Activated T-cell treated with anti-CD3 and anti-CD28 coated beads, Interleukin-2, amount 50 U/mL, for 24 hours (primary cell): ENCODE measurements around the gene MRPS15.
A peak's percentile ranks its signal among the peaks of the same experiment; 100 is the strongest.

Experiments used
- DNase-seq: peaks from one replicate; pipeline ENCODE4 v3.0.0-alpha.2; 2020
- H3K27ac Mint-ChIP-seq: 2 replicates; pipeline ENCODE4 v1.8.0; 2020; ENCODE audit warnings: mild to moderate bottlenecking, mixed read lengths
- H3K27me3 Mint-ChIP-seq: 2 replicates; pipeline ENCODE4 v1.8.0; 2020; ENCODE audit warnings: mixed read lengths
- H3K36me3 Mint-ChIP-seq: 2 replicates; pipeline ENCODE4 v1.8.0; 2020; ENCODE audit warnings: low read depth, mixed read lengths
- H3K4me1 Mint-ChIP-seq: 2 replicates; pipeline ENCODE4 v1.8.0; 2020; ENCODE audit warnings: low read depth, mixed read lengths
- H3K4me3 Mint-ChIP-seq: 2 replicates; pipeline ENCODE4 v1.8.0; 2020; ENCODE audit warnings: mild to moderate bottlenecking, moderate library complexity, mixed read lengths
- H3K9me3 Mint-ChIP-seq: 2 replicates; pipeline ENCODE4 v1.8.0; 2020; ENCODE audit warnings: mixed read lengths

MRPS15 gene

DNA sequence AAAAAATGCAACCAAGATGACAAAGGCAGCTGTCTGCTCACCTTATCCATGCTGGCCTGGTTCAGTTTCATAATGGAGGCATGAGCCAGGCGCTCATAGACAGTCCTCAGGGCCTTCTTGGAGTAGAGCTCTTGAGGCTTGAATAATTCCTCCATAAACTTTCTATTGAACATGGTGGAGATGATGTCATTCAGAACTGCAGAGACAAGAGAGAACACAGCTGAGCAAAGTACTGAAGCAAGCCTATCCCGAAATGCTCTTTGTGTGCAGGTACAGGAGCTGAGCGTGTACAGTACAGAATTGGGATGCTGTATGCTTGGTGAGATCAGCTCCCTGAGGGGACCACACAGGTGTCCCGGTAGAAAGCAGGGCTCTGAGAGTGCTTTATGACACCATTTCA is 25.5 kb downstream of the MRPS15 start:
- H3K27ac Mint-ChIP-seq, result no peak overlapping the region

DNA sequence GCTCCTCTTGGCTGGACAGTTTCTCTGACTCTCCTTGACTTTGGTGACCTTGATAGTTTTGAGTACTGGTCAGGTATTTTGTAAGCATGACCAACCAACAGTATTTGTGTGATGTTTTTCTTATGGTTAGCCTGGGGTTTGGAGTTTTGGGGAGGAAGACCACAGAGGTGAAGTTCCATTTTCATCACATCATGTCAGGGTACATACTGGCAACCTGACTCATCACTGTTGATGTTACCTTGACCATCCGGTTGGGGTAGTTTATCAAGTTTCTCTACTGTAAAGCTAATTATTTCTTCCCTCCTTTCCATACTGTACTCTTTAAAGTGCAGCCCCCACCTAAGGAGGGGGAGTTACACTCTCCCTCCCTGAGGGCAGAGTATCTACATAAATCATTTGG is 27.4 kb downstream of the MRPS15 start:
- Mint-ChIP-seq H3K4me1 (no peaks in the 10 kb centered on the region), H3K27ac (no peak overlapping the region), H3K36me3 (no peaks in the 10 kb centered on the region), H3K27me3 (no peaks in the 10 kb centered on the region), H3K4me3 (no peak overlapping the region), H3K9me3 (no peaks in the 10 kb centered on the region)
- DNase-seq, result no peak

More for the DNA sequence above, 25.5 kb downstream of the MRPS15 start:
- Mint-ChIP-seq H3K4me3 (no peak overlapping the region), H3K4me1 (no peaks in the 10 kb centered on the region), H3K9me3 (no peaks in the 10 kb centered on the region), H3K36me3 (no peaks in the 10 kb centered on the region), H3K27me3 (no peaks in the 10 kb centered on the region)
- DNase-seq, result no peak

DNA sequence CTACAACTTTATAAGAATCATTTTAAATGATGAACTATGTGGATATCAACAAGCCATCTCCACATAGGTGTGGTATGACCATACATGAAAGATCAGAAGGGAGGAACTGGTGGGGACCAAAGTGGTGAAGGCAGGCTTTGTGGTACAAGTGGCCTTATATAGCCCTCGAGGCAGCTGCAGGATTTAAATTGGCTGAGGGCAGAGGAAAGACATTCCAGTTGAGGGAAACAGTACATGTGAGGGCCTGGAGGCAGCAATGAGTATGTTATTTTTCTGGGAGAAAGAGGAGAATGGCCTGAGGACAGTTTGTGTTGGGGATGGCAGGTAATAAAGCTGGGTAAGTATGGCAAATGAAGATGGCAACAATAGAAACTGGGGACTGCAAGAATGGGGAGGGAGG is 31.1 kb downstream of the MRPS15 start:
- Mint-ChIP-seq H3K27me3 (no peaks in the 10 kb centered on the region), H3K4me3 (no peak overlapping the region), H3K4me1 (no peaks in the 10 kb centered on the region), H3K36me3 (no peaks in the 10 kb centered on the region), H3K27ac (no peak overlapping the region), H3K9me3 (no peaks in the 10 kb centered on the region)
- no peak for DNase-seq

DNA sequence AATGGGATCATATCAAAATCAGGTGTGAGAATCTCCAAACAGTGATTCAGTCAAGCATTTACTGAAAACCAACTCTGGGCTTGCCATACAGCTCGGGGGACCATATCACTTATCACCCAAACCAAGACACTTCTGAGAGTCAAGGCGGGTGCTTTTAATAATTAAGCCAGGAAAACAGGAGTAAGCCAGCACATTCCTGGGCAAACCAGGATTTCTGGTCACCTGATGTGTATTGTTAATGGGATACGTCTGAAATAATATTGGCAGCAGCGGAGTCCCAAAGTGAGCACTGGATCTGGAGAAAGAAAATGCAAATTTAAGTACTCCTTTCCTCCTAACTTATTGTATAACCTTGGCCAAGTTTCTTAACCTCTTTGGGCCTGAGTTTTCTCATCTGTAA is 31.6 kb downstream of the MRPS15 start:
- H3K4me3 Mint-ChIP-seq, result no peak overlapping the region
- H3K27me3 Mint-ChIP-seq, result no peaks in the 10 kb centered on the region
- H3K36me3 Mint-ChIP-seq, result no peaks in the 10 kb centered on the region
- H3K27ac Mint-ChIP-seq, result no peak overlapping the region
- no peaks in the 10 kb centered on the region for H3K9me3 Mint-ChIP-seq
- no peak for DNase-seq
- H3K4me1 Mint-ChIP-seq, result no peaks in the 10 kb centered on the region

GRCh38 chr1:36425791-36426190 is 38.4 kb downstream of the MRPS15 start:
- no peaks in the 10 kb centered on the region for H3K9me3 Mint-ChIP-seq
- no peak for DNase-seq
- H3K4me1 Mint-ChIP-seq, result peaks cover 13% of the 10 kb centered on the region
- no peaks in the 10 kb centered on the region for H3K27me3 Mint-ChIP-seq
- H3K36me3 Mint-ChIP-seq, result no peaks in the 10 kb centered on the region
- no peak overlapping the region for H3K4me3 Mint-ChIP-seq
- no peak overlapping the region for H3K27ac Mint-ChIP-seq

DNA sequence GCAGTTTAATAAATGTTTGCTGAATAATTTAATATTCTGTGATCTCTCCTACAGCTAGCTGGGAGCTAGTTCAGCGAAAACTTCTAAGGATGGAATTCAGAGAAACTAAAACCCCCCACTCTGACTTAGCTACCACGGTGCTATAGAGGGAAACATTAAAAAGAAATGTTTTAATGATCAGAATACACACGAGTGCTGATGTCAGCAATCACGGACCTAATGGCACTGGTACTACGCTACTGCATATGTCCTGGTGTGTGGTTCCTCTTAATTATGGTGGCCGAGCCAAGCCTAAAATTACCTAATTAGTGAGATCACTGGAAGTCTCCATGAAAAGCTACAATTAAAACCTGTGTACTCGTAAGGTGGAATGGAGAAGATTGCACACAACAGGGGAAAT is 42.5 kb downstream of the MRPS15 start:
- Mint-ChIP-seq H3K36me3 (no peaks in the 10 kb centered on the region), H3K27me3 (no peaks in the 10 kb centered on the region), H3K4me1 (peaks cover 21% of the 10 kb centered on the region), H3K9me3 (no peaks in the 10 kb centered on the region), H3K4me3 (no peak overlapping the region), H3K27ac (peak overlapping the region; percentile 93)
- DNase-seq, result no peak

DNA sequence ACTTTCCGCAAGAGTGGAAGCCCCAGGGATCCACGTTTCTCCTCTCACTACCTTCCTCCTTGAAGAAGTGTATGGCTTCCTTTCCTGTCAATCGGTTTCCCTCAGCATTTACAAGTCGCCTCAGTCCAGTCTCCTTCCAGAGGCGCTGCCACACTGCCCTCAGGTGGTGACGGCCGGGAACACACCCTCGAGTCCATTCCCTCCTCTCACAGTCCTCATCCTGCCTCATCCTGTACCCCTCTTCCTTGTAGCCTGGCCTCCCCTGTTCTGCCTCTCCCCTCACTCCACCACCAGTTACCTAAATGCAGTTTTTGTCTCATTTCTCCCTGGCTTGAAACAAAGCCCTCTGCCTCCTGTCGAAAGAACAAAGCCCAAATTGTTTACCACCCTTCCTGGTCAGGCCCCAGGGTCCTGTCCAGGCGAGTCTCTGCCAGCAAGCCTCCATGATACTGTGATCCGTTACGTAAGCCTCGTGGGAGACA is 43.3 kb downstream of the MRPS15 start:
- no peaks in the 10 kb centered on the region for H3K36me3 Mint-ChIP-seq

GRCh38 chr1:36420409-36420808 is 43.8 kb downstream of the MRPS15 start:
- Mint-ChIP-seq H3K27me3 (no peaks in the 10 kb centered on the region), H3K4me3 (no peak overlapping the region), H3K9me3 (no peaks in the 10 kb centered on the region), H3K4me1 (peaks cover 14% of the 10 kb centered on the region), H3K27ac (peak overlapping the region; percentile 93), H3K36me3 (no peaks in the 10 kb centered on the region)
- no peak for DNase-seq

More for the DNA sequence above, 43.3 kb downstream of the MRPS15 start:
- Mint-ChIP-seq H3K27ac (peak overlapping the region; percentile 93), H3K4me1 (peaks cover 17% of the 10 kb centered on the region), H3K9me3 (no peaks in the 10 kb centered on the region), H3K27me3 (no peaks in the 10 kb centered on the region), H3K4me3 (no peak overlapping the region)
- DNase-seq, result peak; percentile 96

GRCh38 chr1:36419569-36419968 is 44.6 kb downstream of the MRPS15 start:
- no peaks in the 10 kb centered on the region for H3K36me3 Mint-ChIP-seq
- no peak overlapping the region for H3K27ac Mint-ChIP-seq
- no peaks in the 10 kb centered on the region for H3K9me3 Mint-ChIP-seq
- no peak overlapping the region for H3K4me3 Mint-ChIP-seq
- peaks cover 14% of the 10 kb centered on the region for H3K4me1 Mint-ChIP-seq
- DNase-seq, result no peak
- H3K27me3 Mint-ChIP-seq, result no peaks in the 10 kb centered on the region

GRCh38 chr1:36419140-36419539 is 45.0 kb downstream of the MRPS15 start:
- Mint-ChIP-seq H3K27me3 (no peaks in the 10 kb centered on the region), H3K36me3 (no peaks in the 10 kb centered on the region), H3K4me1 (peaks cover 14% of the 10 kb centered on the region), H3K4me3 (no peak overlapping the region), H3K9me3 (no peaks in the 10 kb centered on the region), H3K27ac (no peak overlapping the region)
- DNase-seq, result no peak

DNA sequence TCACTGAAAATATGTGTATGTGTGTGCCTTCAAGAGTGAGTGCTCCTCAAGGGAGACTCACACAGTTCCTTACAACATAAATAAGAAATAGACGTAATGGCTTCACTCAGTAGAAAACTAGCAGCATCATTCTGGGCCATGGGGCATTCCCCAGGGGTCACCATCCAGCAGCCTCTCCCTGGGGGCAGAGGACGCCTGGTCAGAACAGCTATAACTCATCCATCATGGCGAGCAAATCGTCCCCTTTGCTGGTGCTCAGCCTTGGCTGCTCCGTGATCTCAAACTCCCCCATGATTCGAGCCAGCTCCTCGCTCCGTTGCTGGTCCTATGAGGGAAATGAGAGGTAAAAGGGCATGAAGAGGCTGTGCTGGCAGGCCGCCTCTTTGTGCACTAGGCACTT is 46.3 kb downstream of the MRPS15 start:
- no peaks in the 10 kb centered on the region for H3K36me3 Mint-ChIP-seq
- H3K27me3 Mint-ChIP-seq, result no peaks in the 10 kb centered on the region
- no peak overlapping the region for H3K4me3 Mint-ChIP-seq
- peaks cover 14% of the 10 kb centered on the region for H3K4me1 Mint-ChIP-seq
- no peak for DNase-seq
- no peaks in the 10 kb centered on the region for H3K9me3 Mint-ChIP-seq
- no peak overlapping the region for H3K27ac Mint-ChIP-seq

GRCh38 chr1:36415661-36416326 is 48.4 kb downstream of the MRPS15 start:
- Mint-ChIP-seq H3K4me3 (no peak overlapping the region), H3K27ac (no peak overlapping the region), H3K27me3 (no peaks in the 10 kb centered on the region), H3K36me3 (no peaks in the 10 kb centered on the region), H3K4me1 (peaks cover 22% of the 10 kb centered on the region), H3K9me3 (no peaks in the 10 kb centered on the region)
- no peak for DNase-seq

DNA sequence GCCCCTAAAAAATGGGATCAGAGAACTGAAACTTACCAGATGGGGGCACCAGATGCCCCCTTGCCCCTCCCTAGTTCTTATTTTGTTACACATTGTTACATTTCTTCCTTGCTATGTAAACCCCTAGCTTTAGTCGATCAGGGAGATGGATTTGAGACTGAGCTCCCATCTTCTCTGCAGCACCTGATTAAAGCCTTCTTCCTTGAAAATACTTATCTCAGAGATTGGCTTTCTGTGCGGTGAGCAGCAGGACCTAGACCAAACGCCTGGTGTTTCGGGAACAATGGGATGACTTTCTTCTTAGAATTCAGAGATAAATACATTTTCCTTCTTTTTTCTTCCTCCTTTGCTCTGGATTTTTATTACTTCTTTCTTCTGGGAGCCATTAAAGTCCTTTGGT is 49.8 kb downstream of the MRPS15 start:
- H3K27me3 Mint-ChIP-seq, result no peaks in the 10 kb centered on the region
- H3K4me3 Mint-ChIP-seq, result no peak overlapping the region
- no peak for DNase-seq
- no peak overlapping the region for H3K27ac Mint-ChIP-seq
- peaks cover 14% of the 10 kb centered on the region for H3K4me1 Mint-ChIP-seq
- H3K36me3 Mint-ChIP-seq, result no peaks in the 10 kb centered on the region
- H3K9me3 Mint-ChIP-seq, result no peaks in the 10 kb centered on the region

- Mint-ChIP-seq H3K4me1 (peaks cover 14% of the 10 kb centered on the region), H3K4me3 (no peak overlapping the region), H3K9me3 (no peaks in the 10 kb centered on the region), H3K36me3 (no peaks in the 10 kb centered on the region), H3K27ac (peak overlapping the region; percentile 80), H3K27me3 (no peaks in the 10 kb centered on the region)
- peak; percentile 33 for DNase-seq
Measured at GRCh38 chr1:36411674-36412648, 52.2 kb downstream of the MRPS15 start.

- Mint-ChIP-seq H3K9me3 (no peaks in the 10 kb centered on the region), H3K27me3 (no peaks in the 10 kb centered on the region), H3K27ac (peak overlapping the region; percentile 20), H3K4me1 (peaks cover 14% of the 10 kb centered on the region), H3K36me3 (no peaks in the 10 kb centered on the region), H3K4me3 (no peak overlapping the region)
- DNase-seq, result no peak
Measured at GRCh38 chr1:36408479-36408878, 55.7 kb downstream of the MRPS15 start.
